ENCODE measurements around the gene RFX4. TPM values are rescaled to one million over a fixed set of nuclear protein-coding genes. Genes with fewer than 3 reads are reported as not detected.
A peak's percentile ranks its signal among the peaks of the same experiment; 100 is the strongest.

RFX4 gene
- total RNA-seq, 8 experiments from 2014 or later: 0.20 to 78.4 (median 16.8) TPM

DNA sequence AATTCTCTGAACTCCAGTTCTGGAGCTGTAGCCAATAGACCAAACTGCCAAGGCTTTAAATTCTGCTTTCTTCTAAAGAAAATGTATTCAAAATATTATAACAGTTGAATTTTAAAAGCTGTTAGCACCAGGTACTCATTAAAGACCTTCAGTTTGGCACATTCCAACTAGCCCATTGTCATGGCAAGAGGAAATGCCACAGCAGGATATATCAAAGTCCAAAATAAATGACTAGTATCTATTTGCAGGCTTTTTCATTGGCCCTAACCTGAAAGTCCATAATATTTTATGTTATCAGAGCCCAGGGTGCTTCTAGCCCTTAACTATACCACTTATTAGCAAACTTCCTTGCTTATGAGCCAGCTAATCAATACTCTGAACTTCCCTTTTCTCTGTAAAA lies 188.6 kb downstream of the RFX4 start:
- Histone ChIP-seq H3K27ac (no peak overlapping the region), H3K4me3 (no peak overlapping the region)
- in situ Hi-C loops (cut with MboI; ENCODE audit: low pct_unique_long_range_greater_than_20kb in 2 of 9, low sequenced_read_pairs in 9 of 9, unreplicated experiment in 9 of 9): no loop called here

DNA sequence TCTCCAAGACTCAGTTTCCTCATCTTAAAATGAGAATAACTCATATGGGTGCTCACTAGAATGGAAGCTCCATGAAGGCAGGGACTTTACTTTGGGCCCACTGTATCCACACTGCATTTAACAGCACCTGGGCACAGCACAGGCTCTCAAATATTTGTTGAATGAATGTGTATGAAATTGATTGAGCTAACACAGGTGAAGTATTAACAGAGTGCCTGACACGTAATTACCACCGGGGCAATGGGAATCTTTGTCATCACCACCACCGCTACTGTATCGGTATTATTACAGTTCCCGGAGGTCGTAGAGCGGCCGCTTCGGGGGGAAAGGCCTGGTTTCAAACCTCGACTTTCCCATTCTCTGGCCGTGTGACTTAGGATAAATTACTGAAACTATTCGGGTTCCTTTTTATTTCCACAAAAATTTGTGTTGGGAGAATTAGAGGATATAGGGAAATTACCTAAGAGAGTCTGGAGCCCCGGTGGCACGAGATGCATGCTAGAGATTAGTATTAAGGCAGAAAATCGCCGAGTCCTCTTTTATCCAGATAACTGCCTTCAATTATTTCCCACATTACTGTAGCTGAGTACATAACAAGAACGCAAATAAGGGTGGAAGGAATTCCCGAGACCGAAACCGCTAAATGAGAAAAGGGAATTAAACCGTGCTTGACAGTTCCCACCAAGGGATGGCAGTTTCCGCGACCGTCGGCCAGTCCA lies 190.6 kb downstream of the RFX4 start:
- in situ Hi-C loops (cut with MboI; ENCODE audit: low pct_unique_long_range_greater_than_20kb in 2 of 9, low sequenced_read_pairs in 9 of 9, unreplicated experiment in 9 of 9): no loop called here
- Histone ChIP-seq H3K27ac (peak overlapping the region; percentile 95 to 99), H3K4me3 (peak overlapping the region; percentile 61 to 84 (median 72)), H3K4me1 (replicated peaks in 1 of 2) (peaks cover 9 to 13% of the 10 kb centered on the region in 2 donors)
- 0 to 80% (median 46%) methylated on average over 1 to 20 of the region's 25 CpGs; no CpG with 5 or more reads in 1 of the 10 experiments for WGBS, 10 experiments
- ATAC-seq (replicated peaks in 6 of 8): no peak

More for the DNA sequence above, 188.6 kb downstream of the RFX4 start:
- H3K4me1 ChIP-seq (replicated peaks in 1 of 2): peaks cover 28 to 34% of the 10 kb centered on the region in 2 donors
- no peak for ATAC-seq (replicated peaks in 6 of 8)

DNA sequence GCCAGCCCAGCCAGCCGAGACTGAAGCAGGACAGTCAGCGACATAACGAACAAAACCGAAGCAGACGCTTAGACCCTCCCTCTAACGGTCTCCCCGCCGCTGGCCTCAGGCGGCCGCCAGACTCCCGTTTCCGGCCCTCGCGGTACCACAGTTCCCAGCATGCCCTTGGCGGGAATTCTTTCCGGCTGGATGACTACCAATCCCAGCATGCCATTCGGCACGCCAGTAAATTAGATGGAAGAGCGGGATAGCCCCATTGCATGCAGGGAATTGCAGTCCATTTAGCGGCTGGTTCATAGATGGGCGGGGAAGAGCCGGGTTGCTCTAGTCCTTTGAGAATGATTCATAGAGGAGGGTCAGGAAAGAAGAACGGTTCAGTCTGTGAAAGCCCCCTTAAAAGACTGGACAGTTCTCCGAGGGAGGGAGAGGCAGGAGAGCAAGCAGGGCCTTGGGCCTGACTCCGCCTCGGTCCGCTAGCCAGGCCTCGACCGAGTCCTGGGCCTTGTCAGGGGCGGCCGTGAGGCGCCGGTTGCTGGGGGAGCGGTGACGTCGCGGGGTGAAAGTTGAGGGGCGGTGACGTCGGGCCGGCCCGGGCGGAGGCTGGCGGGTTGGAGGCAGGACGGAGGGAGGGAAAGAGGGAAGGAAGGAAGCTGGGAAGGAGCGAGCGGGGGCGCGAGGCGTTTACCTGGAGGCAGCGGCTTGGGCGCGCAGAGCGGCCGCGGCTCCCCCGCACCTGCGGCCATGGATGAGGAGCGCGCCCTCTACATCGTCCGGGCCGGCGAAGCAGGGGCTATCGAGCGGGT lies 191.4 kb downstream of the RFX4 start, which contains the start of gene RIC8B:
RIC8B (plus strand) TSS at position 678 of the 803 bp plus-strand sequence; CDS start at position 742, 64 bp downstream.
- Histone ChIP-seq H3K27ac (peak within 1 kb of the TSS; percentile 95 to 99), H3K4me3 (peak within 1 kb of the TSS; percentile 61 to 84 (median 72)), H3K4me1 (replicated peaks in 1 of 2) (peaks cover 2 to 6% of the 10 kb centered on the region in 2 donors)
- in situ Hi-C loops (cut with MboI; ENCODE audit: low pct_unique_long_range_greater_than_20kb in 2 of 9, low sequenced_read_pairs in 9 of 9, unreplicated experiment in 9 of 9): no loop called here
- ATAC-seq (replicated peaks in 6 of 8): peak; percentile 89 to 94 (median 92)
- 0 to 6% (median 1%) methylated on average over 4 to 37 of the region's 66 CpGs; no CpG with 5 or more reads in 2 of the 10 experiments for WGBS, 10 experiments

DNA sequence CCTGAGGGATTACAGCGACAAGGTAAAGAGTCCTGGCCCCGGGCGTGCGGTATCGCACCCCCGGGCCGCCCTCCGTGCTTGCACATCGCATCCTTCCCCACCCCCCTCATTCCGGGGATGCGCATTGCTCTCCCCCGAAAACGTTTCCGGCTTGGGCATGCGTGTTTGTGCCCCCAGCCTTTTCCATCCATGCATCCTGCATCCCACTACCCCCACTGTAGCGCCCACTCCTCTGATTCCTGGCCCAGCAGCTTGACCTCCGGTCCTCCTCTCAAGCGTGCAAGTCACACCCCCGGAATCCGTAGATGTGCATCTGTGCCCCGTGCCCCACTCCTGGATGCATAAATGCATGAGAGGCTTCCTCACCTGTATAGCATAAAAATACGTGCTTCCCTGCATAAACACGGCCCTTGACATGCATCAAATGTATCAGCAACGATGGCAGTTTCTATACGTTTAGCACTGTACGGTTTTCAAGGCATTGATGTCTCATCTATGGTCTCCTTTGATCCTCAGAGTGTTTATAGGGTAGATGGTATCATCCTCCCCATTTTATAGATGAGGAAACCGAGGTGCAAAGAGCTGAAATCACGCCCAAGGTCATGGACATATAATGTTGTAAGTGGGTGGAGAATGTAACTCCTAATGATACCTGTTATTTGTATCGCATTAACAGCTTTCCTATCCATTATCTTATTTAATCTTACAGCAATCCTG lies 192.2 kb downstream of the RFX4 start:
- Histone ChIP-seq H3K4me3 (peak overlapping the region; percentile 61 to 84 (median 72)), H3K27ac (peak overlapping the region; percentile 95 to 99), H3K4me1 (replicated peaks in 1 of 2) (peaks cover 0 to 3% of the 10 kb centered on the region in 2 donors)
- in situ Hi-C loops (cut with MboI; ENCODE audit: low pct_unique_long_range_greater_than_20kb in 2 of 9, low sequenced_read_pairs in 9 of 9, unreplicated experiment in 9 of 9): no loop called here
- ATAC-seq (replicated peaks in 6 of 8): peak in 2 of 8 experiments; percentile 5 to 6
- 0 to 60% (median 12%) methylated on average over 1 to 12 of the region's 29 CpGs; no CpG with 5 or more reads in 1 of the 10 experiments for WGBS, 10 experiments

DNA sequence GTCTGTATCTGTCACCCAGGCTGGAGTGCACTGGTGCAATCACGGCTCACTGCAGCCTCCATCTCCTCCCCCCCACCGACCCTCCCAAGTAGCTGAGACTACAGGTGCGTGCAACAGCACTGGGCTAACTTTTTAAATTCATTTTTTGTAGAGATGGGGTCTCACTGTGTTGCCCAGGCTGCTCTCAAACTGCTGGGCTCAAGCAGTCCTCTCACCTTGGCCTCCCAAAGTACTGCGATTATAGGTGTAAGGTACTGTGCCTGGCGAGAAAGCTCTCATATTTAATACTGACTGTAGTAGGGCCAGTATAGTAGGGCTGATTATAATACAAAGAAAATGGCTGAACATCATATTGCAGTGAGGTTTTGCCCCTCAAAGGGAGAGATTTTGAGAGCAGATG lies 194.1 kb downstream of the RFX4 start:
- no peak for ATAC-seq (replicated peaks in 6 of 8)
- Histone ChIP-seq H3K27ac (no peak overlapping the region), H3K4me3 (no peak overlapping the region), H3K4me1 (replicated peaks in 1 of 2) (peaks cover 2 to 3% of the 10 kb centered on the region in 2 donors)
- 90 to 100% (median 100%) methylated on average over 1 to 3 of the region's 5 CpGs; no CpG with 5 or more reads in 2 of the 10 experiments for WGBS, 10 experiments
- in situ Hi-C loops (cut with MboI; ENCODE audit: low pct_unique_long_range_greater_than_20kb in 2 of 9, low sequenced_read_pairs in 9 of 9, unreplicated experiment in 9 of 9): no loop called here

DNA sequence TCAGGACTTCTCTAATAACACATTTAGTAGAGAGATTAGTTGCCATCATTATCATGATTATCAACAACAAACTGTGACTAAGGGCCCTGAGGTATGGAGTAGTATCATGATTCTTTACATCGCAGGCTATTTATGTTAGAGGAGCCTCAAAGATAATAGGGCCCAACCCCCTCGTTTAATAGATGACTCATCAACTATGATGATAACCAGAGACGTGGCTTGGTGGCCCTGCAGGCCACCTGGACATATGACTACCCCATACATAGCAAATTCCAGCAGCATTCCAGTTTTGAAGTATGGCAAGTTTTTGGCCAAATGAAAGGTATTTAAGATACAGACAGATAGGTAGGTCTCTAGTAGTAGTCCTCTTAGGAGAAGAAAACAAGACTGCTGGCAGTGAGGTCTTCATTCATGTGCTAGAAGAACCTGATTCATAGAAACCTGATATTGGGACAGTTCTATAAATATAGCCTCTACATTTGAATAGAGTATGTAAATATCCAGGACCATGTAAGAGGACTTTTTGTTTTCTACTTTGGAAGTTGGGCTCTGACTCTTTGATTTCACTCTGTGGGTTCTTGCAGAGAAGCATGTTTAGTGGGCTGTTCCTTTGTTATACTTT lies 197.3 kb downstream of the RFX4 start:
- peak; percentile 21 to 95 (median 72) for ATAC-seq (replicated peaks in 6 of 8)

DNA sequence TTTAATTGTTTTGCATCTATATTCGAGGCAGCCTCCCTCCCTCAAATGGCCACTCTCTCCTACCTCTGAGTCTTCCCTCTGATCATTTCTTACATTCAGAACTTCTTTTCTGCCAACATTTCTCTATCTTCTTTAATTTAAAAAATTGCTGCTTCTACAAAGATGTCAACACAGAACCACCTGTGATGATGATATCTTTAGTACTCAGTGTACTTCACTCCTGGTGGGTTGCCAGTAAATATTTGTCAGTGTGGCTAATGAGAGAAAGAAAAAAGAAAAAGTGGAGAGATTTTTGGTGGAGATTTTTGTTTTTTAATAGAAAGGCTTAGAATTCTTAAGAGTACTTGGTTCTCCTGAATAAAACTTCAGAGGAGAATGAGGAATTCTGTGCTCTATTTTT lies 199.8 kb downstream of the RFX4 start:
- peaks cover 0 to 2% of the 10 kb centered on the region in 2 donors for H3K4me1 ChIP-seq (replicated peaks in 1 of 2)
- H3K4me3 ChIP-seq: no peak overlapping the region
- no peak for ATAC-seq (replicated peaks in 6 of 8)
- no peak overlapping the region for H3K27ac ChIP-seq
- 20 to 100% (median 67%) methylated on average over 1 of the region's 1 CpG; no CpG with 5 or more reads in 1 of the 10 experiments for WGBS, 10 experiments
- in situ Hi-C loops (cut with MboI; ENCODE audit: low pct_unique_long_range_greater_than_20kb in 2 of 9, low sequenced_read_pairs in 9 of 9, unreplicated experiment in 9 of 9): no loop called here

More for the DNA sequence above, 197.3 kb downstream of the RFX4 start:
- in situ Hi-C loops (cut with MboI; ENCODE audit: low pct_unique_long_range_greater_than_20kb in 2 of 9, low sequenced_read_pairs in 9 of 9, unreplicated experiment in 9 of 9): no loop called here
- Histone ChIP-seq H3K4me1 (replicated peaks in 1 of 2) (peaks cover 2 to 3% of the 10 kb centered on the region in 2 donors), H3K27ac (no peak overlapping the region), H3K4me3 (no peak overlapping the region)
- 14 to 75% (median 74%) methylated on average over 2 to 3 of the region's 3 CpGs; no CpG with 5 or more reads in 7 of the 10 experiments for WGBS, 10 experiments

DNA sequence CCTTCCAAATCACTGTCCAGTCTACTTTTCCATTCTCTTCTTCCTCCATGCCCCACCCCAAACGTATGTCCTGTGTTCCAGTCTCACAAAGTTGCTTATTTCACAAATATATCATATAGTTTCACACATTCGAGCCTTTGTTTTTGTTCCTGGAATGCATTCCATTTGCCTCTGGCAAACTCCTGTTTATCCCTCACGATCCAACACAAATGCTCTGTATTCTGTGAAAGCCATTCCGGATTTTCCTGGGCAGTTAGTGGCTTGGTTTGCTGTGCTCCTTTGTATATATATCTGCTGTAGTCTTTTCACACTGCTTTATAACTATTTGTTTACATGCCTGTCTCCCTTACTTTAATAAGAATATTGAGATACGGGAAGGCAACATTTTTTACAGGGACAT lies 200.7 kb downstream of the RFX4 start:
- WGBS, 10 experiments: 70 to 100% (median 93%) methylated on average over 2 to 5 of the region's 5 CpGs
- ATAC-seq (replicated peaks in 6 of 8): no peak
- in situ Hi-C loops (cut with MboI; ENCODE audit: low pct_unique_long_range_greater_than_20kb in 2 of 9, low sequenced_read_pairs in 9 of 9, unreplicated experiment in 9 of 9): no loop called here

DNA sequence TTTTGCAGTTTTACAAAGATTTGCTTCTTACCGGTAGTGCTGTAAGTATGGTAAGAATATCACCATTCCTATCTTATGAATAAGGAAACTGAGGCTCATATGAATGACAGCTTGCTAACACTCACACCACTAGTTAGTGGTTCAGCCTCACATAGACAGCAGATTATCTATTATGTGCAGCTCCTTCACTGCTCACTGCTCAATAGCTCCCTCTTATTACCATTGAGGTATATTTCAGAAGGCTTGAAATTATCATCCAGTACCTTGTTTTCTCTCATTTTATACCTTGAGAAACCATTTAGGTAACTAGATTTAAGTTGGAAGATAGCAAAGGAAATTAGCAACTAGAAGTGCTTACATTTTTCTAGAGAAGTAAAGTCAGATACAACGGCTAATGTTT lies 207.2 kb downstream of the RFX4 start:
- in situ Hi-C loops (cut with MboI; ENCODE audit: low pct_unique_long_range_greater_than_20kb in 2 of 9, low sequenced_read_pairs in 9 of 9, unreplicated experiment in 9 of 9): no loop called here
- 67 to 100% (median 94%) methylated on average over 1 to 2 of the region's 2 CpGs for WGBS, 10 experiments
- ATAC-seq (replicated peaks in 6 of 8): no peak
- H3K4me1 ChIP-seq (replicated peaks in 1 of 2): no peaks in the 10 kb centered on the region
- H3K4me3 ChIP-seq: no peak overlapping the region
- H3K27ac ChIP-seq: no peak overlapping the region

More for the DNA sequence above, 200.7 kb downstream of the RFX4 start:
- H3K4me1 ChIP-seq (replicated peaks in 1 of 2): peaks cover 0 to 2% of the 10 kb centered on the region in 2 donors
- no peak overlapping the region for H3K4me3 ChIP-seq
- H3K27ac ChIP-seq: no peak overlapping the region

DNA sequence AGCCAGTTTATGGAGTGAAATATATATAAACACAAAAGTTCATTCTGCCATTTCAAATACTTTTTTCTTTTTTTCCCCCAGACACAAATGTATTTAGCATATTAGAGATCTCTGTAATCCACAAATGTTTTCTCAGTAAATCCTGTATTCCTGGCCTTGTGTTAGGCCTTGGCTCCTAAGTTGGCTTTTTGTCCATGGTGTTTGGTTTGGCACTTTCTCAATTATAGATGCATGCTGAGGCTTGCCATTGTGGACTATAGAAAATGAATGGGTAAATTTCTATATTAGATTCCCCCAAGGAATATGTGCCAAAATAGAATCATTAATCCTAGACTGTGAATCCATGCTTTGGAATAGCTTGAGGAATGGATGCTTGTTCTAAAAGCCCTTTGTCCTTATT lies 208.7 kb downstream of the RFX4 start:
- H3K27ac ChIP-seq: no peak overlapping the region
- H3K4me1 ChIP-seq (replicated peaks in 1 of 2): no peaks in the 10 kb centered on the region
- H3K4me3 ChIP-seq: no peak overlapping the region
- in situ Hi-C loops (cut with MboI; ENCODE audit: low pct_unique_long_range_greater_than_20kb in 2 of 9, low sequenced_read_pairs in 9 of 9, unreplicated experiment in 9 of 9): no loop called here
- ATAC-seq (replicated peaks in 6 of 8): peak in 1 of 8 experiments; percentile 61

DNA sequence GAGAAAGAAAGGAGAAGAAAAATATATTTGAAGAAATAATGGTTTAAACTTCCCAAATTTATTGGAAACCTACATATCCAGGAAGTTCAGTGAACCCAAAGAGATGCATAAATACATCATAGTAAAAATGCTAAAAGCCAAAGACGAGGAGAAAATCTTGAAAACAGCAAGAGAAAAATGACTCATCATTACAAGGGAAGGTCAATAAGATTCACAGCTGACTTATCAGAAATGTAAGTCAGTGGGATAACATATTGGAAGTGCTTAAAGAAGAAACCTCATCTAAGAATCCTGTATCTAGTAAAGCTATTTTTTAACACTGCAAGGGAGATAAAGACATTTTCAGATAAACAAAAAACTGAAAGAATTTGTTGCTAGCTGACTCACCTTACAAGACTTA lies 211.6 kb downstream of the RFX4 start:
- no peak overlapping the region for H3K27ac ChIP-seq
- no peak for ATAC-seq (replicated peaks in 6 of 8)
- H3K4me1 ChIP-seq (replicated peaks in 1 of 2): no peaks in the 10 kb centered on the region
- WGBS, 10 experiments: 0 to 95% (median 70%) methylated on average over 1 of the region's 1 CpG; no CpG with 5 or more reads in 1 of the 10 experiments
- no peak overlapping the region for H3K4me3 ChIP-seq
- in situ Hi-C loops (cut with MboI; ENCODE audit: low pct_unique_long_range_greater_than_20kb in 2 of 9, low sequenced_read_pairs in 9 of 9, unreplicated experiment in 9 of 9): no loop called here

DNA sequence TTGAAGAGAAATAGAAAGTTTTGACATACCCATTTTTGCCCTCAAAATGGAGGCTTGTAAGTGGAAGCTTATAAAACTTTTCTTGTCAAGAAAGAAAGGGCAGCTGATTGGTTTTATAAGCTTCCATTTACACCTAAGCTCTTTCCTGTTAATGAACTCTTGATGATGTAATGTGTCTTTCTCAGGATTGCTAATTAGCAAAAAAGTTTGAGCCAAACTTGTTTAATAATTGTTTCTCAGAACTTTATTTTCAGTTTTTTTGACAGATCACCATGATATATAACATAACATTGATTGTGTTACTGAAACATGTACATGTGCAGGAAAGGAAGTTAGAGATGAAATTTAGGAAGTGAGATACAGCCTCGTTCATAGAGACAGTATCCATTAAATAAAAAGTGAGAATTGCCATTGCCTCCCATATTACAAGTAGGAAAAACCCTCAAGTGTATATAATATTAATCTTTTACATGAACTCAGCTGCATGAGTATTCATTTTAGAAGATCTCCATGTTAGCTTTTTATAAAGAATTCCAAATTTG lies 218.4 kb downstream of the RFX4 start:
- no peak overlapping the region for H3K4me3 ChIP-seq
- H3K4me1 ChIP-seq (replicated peaks in 1 of 2): no peaks in the 10 kb centered on the region
- in situ Hi-C loops (cut with MboI; ENCODE audit: low pct_unique_long_range_greater_than_20kb in 2 of 9, low sequenced_read_pairs in 9 of 9, unreplicated experiment in 9 of 9): no loop called here
- ATAC-seq (replicated peaks in 6 of 8): no peak
- no peak overlapping the region for H3K27ac ChIP-seq
- 36 to 90% (median 85%) methylated on average over 1 of the region's 1 CpG; no CpG with 5 or more reads in 1 of the 10 experiments for WGBS, 10 experiments
